ENCODE data around the gene YTHDC1.

DNA sequence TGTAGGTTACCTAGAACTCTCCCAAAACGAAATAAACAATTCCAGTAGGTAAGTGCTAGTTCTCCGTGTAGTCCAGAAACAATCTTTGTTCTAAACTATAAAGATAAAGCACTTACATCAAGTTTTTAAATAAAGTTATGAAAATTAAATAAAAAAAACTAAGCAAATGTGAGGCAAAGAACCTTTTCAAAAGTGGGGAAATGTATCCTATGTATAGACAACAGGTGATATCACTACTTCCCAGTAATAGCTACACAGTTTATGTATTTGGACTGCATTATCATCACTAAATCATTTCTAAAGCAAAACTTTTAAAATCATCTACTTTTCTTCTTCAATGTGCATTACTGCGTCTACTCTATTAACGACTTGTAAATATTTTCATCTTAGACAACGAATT is 2.0 kb downstream of the YTHDC1 start:
- no peak for TF ChIP-seq CTCF (IDR thresholded peaks at IDR 0.05)
- TF ChIP-seq POLR2AphosphoS5 (IDR thresholded peaks at IDR 0.05), result no peak

Data from breast epithelium (tissue), 3 donors.